HG03045 (cell line): ENCODE measurements around the gene KLK7.

Source experiments
- ATAC-seq: cut with Tn5 transposase; IDR thresholded peaks from one replicate; pipeline ENCODE4 v1.9.1; 2021; ENCODE audit warnings: mild to moderate bottlenecking, moderate library complexity; ENCODE audit not compliant: unreplicated experiment

The KLK7 gene

GRCh38 chr19:50939596-50939995 is 44.1 kb downstream of the KLK7 start:
- ATAC-seq: no peak

GRCh38 chr19:50933640-50934039 is 50.1 kb downstream of the KLK7 start:
- ATAC-seq: no peak

GRCh38 chr19:50932690-50933083 is 51.0 kb downstream of the KLK7 start:
- no peak for ATAC-seq

- ATAC-seq: no peak
Measured at GRCh38 chr19:50932018-50932689, 51.6 kb downstream of the KLK7 start.

- no peak for ATAC-seq
Measured at GRCh38 chr19:50931023-50931422, 52.7 kb downstream of the KLK7 start.

GRCh38 chr19:50928831-50929230 is 54.9 kb downstream of the KLK7 start:
- no peak for ATAC-seq
